MCF 10A (cell line): ENCODE results near the gene KCNQ5. TPM values are rescaled to one million over a fixed set of nuclear protein-coding genes. Genes with fewer than 3 reads are reported as not detected.

ENCODE experiments used
- BruUV-seq: library from RNA; stranded (reverse); fragments of 400-500 nt; replicated peaks from 2 replicates; lab custom pipeline; 2021; lab: Mats Ljungman, UMichigan
- CTCF ChIA-PET: fragments of 300-600 bp; sonication (Branson Sonifier 250); formaldehyde crosslinking; extraction: SDS; loops from one replicate; lab custom pipeline; 2021; ENCODE audit warnings: antibody characterized with exemption, inconsistent platforms; lab: Yijun Ruan, JAX
- POLR2A ChIA-PET: fragments of 300-600, 350-650 bp; sonication (Branson Sonifier 250); formaldehyde crosslinking; extraction: SDS; loops from one replicate; lab custom pipeline; 2020; ENCODE audit warnings: antibody characterized with exemption, inconsistent platforms; lab: Yijun Ruan, JAX
- DNase-seq: peaks from one replicate; pipeline ENCODE4 v3.0.0-alpha.2; 2018; ENCODE audit not compliant: unreplicated experiment
- H3K27ac Mint-ChIP-seq: one replicate; pipeline ENCODE4 v1.8.0; 2022; ENCODE audit warnings: mild to moderate bottlenecking, low read depth, mixed read lengths; ENCODE audit not compliant: unreplicated experiment
- H3K27me3 Mint-ChIP-seq: one replicate; pipeline ENCODE4 v1.8.0; 2022; ENCODE audit warnings: mixed read lengths; ENCODE audit not compliant: insufficient read depth, unreplicated experiment
- H3K36me3 Mint-ChIP-seq: one replicate; pipeline ENCODE4 v1.8.0; 2022; ENCODE audit warnings: mild to moderate bottlenecking, moderate library complexity, mixed read lengths; ENCODE audit not compliant: insufficient read depth, unreplicated experiment
- H3K4me1 Mint-ChIP-seq: one replicate; pipeline ENCODE4 v1.8.0; 2022; ENCODE audit warnings: mixed read lengths; ENCODE audit not compliant: insufficient read depth, unreplicated experiment
- H3K4me3 Mint-ChIP-seq: one replicate; pipeline ENCODE4 v1.8.0; 2022; ENCODE audit warnings: mild to moderate bottlenecking, moderate library complexity, mixed read lengths; ENCODE audit not compliant: unreplicated experiment
- H3K9me3 Mint-ChIP-seq: one replicate; pipeline ENCODE4 v1.8.0; 2022; ENCODE audit warnings: mixed read lengths; ENCODE audit not compliant: unreplicated experiment
- intact Hi-C: fragments of 100-400 bp; cut with micrococcal nuclease; formaldehyde crosslinking; loops from 2 replicates; pipeline ENCODE4 v1.14.1; 2022
- total RNA-seq: library from RNA; stranded (reverse); gene quantifications from 2 replicates; pipeline ENCODE4 v1.2.3, GENCODE V29; 2022
- TF ChIP-seq, protein P1 (sequence below): fragments of 200-600 bp; IDR thresholded peaks from one replicate; pipeline ENCODE4 v1.8.0; 2022; ENCODE audit warnings: antibody characterized with exemption, mild to moderate bottlenecking; ENCODE audit not compliant: unreplicated experiment

KCNQ5 gene
- total RNA-seq, 1 experiment from 2014 or later: 10.3 TPM

DNA sequence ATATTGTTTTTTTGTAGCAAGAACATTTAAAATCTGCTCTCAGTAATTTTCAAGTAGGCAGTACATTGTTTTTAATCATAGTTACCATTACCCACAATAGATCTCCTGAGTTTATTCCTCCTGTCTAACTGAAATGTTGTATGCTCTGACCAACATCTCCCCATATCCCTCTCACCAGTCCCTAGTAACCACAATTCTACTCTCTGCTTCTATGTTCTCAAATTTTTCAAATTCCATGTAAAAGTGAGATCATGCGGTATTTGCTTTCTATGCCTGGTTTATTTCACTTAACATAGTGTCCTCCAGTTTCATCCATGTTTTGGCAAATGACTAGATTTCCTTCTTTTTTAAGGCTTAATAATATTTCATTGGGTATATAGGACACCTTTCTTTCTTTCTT lies 300.5 kb downstream of the KCNQ5 start:
- DNase-seq: no peak
- Mint-ChIP-seq H3K27me3 (no peaks in the 10 kb centered on the region), H3K36me3 (no peaks in the 10 kb centered on the region), H3K4me3 (no peak overlapping the region), H3K27ac (no peak overlapping the region), H3K9me3 (no peaks in the 10 kb centered on the region), H3K4me1 (no peaks in the 10 kb centered on the region)
- POLR2A ChIA-PET: no interaction called here
- no TSS peak for BruUV-seq
- intact Hi-C loops: no loop called here
- CTCF ChIA-PET: no interaction called here
- TF ChIP-seq, protein P1, sequence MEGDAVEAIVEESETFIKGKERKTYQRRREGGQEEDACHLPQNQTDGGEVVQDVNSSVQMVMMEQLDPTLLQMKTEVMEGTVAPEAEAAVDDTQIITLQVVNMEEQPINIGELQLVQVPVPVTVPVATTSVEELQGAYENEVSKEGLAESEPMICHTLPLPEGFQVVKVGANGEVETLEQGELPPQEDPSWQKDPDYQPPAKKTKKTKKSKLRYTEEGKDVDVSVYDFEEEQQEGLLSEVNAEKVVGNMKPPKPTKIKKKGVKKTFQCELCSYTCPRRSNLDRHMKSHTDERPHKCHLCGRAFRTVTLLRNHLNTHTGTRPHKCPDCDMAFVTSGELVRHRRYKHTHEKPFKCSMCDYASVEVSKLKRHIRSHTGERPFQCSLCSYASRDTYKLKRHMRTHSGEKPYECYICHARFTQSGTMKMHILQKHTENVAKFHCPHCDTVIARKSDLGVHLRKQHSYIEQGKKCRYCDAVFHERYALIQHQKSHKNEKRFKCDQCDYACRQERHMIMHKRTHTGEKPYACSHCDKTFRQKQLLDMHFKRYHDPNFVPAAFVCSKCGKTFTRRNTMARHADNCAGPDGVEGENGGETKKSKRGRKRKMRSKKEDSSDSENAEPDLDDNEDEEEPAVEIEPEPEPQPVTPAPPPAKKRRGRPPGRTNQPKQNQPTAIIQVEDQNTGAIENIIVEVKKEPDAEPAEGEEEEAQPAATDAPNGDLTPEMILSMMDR: no peak

DNA sequence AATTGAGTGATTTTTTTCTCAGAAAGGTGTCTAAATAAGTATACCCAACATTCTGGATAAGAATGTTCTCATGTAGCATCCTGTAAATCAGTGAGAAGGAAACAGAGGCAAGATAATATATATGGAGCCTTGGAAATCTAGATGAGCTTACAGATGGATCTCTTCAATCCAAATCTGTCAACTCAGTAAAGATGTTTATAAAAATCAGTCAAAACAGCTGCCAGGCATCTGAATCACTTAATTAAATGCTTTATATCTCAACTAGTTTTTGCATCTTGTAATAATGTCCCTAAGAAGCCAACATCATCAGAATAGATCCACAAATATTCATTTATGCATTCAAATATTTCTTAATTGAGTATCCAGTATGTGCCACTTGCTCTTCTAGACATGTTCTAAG lies 303.3 kb downstream of the KCNQ5 start:
- no peak overlapping the region for H3K27ac Mint-ChIP-seq
- no peaks in the 10 kb centered on the region for H3K27me3 Mint-ChIP-seq
- no peak for DNase-seq
- CTCF ChIA-PET: interaction anchor here (0.5 to 1.2 kb wide), 4 partner anchors 15 to 89 kb away, joined by 3 to 4 read pairs (median 4); no protein-coding TSS in a partner anchor
- H3K4me1 Mint-ChIP-seq: no peaks in the 10 kb centered on the region
- H3K36me3 Mint-ChIP-seq: no peaks in the 10 kb centered on the region
- TF ChIP-seq, protein P1: no peak
- BruUV-seq: no TSS peak
- intact Hi-C loops: no loop called here
- POLR2A ChIA-PET: interaction anchor here (0.5 kb wide), 1 partner anchor 536 kb away, joined by 3 read pairs; the partner anchor contains the start of gene MTO1
- H3K4me3 Mint-ChIP-seq: no peak overlapping the region
- H3K9me3 Mint-ChIP-seq: no peaks in the 10 kb centered on the region

DNA sequence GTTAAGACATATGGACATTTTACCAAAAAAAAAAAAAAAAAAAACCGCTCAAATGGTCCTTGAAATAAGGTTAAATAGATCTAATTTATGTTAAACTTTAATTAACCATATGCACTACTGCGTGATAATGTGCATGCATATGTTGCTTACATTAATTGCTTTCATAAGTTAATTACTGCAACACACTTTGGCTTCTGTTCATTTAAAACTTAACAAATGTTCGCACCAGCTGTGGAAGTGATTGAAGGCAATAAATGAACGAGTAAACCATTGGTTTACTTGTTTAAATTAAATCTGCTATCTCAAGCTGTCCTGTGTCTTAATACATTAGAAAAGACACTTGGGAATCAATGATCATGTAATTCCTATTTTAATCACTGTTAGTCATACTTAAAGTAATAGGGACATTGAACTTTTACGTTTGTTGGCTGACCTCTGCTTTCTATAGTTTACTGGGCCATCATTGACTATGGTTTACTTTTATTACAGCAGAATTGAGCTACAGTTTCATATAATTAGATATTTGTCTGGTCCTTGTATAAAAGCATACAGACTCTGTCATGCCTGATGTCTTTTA lies 308.8 kb downstream of the KCNQ5 start:
- H3K36me3 Mint-ChIP-seq: no peaks in the 10 kb centered on the region

DNA sequence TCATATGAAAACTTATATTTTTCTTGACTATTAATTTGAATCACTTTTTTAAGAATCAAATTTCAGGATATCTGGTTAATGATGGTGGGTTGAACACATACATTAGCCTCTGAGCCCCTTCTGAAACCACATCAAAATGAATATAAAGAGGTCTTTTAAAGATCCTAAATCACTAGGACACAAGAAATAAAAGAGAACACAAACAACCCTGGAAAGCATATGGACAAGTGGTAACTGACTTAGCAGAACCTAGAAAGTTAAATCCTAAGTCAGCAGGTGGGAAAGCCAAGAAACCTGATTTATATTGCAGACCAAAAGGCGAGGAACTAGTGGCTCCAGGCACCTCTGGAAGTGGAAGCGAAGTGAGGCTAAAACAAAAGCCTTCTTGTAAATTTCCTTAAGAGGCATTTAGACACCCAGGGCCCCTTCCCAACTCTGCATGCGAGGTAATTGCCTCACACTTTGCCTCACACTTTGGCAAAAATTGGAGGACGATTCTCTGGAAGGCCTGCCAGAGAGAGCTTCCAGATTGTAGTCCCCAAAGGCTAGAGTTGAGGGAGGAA lies 309.5 kb downstream of the KCNQ5 start:
- no peaks in the 10 kb centered on the region for H3K4me1 Mint-ChIP-seq
- no peak for DNase-seq
- H3K36me3 Mint-ChIP-seq: peaks cover 5% of the 10 kb centered on the region
- no peak overlapping the region for H3K4me3 Mint-ChIP-seq
- ChIA-PET POLR2A (no interaction called here), CTCF (no interaction called here)
- BruUV-seq: no TSS peak
- H3K9me3 Mint-ChIP-seq: peaks cover 16% of the 10 kb centered on the region
- intact Hi-C loops: no loop called here
- H3K27ac Mint-ChIP-seq: no peak overlapping the region
- H3K27me3 Mint-ChIP-seq: no peaks in the 10 kb centered on the region
- TF ChIP-seq, protein P1: no peak

More for the DNA sequence above, 308.8 kb downstream of the KCNQ5 start:
- ChIA-PET POLR2A (interaction anchor here (1.0 kb wide), 1 partner anchor 46 kb away, joined by 3 read pairs; no protein-coding TSS in a partner anchor), CTCF (no interaction called here)
- Mint-ChIP-seq H3K27me3 (no peaks in the 10 kb centered on the region), H3K4me1 (no peaks in the 10 kb centered on the region), H3K9me3 (peaks cover 11% of the 10 kb centered on the region), H3K4me3 (no peak overlapping the region), H3K27ac (no peak overlapping the region)
- intact Hi-C loops: no loop called here
- TF ChIP-seq, protein P1: no peak
- no TSS peak for BruUV-seq
- no peak for DNase-seq
